ENCODE data around the gene PTPRM. TPM values are rescaled to one million over a fixed set of nuclear protein-coding genes. Genes with fewer than 3 reads are reported as not detected.

The PTPRM gene
- total RNA-seq, 1 experiment from 2014 or later = 11.1 TPM

- no peak for TF ChIP-seq GRHL2 (CRISPR knock-in tag; IDR thresholded peaks at IDR 0.05; ENCODE audit: insufficient replicate concordance, severe bottlenecking)
Measured at GRCh38 chr18:8406868-8407250, 839.7 kb downstream of the PTPRM start (continued).

- ChIA-PET POLR2A (no interaction called here), CTCF (interaction anchor here (1.0 to 1.4 kb wide), 2 partner anchors 9 to 19 kb away, joined by 4 to 6 read pairs; no protein-coding TSS in a partner anchor)
- H3K27ac Mint-ChIP-seq = no peak overlapping the region
- H3K27me3 Mint-ChIP-seq (ENCODE audit: low read depth) = no peaks in the 10 kb centered on the region; the same call in 1 of the 2 replicates
- no peak for TF ChIP-seq NFATC4 (CRISPR knock-in tag; IDR thresholded peaks at IDR 0.05)
- TF ChIP-seq EMX1 (CRISPR knock-in tag; IDR thresholded peaks at IDR 0.05) = no peak
- no peak for TF ChIP-seq USF2 (CRISPR knock-in tag; IDR thresholded peaks at IDR 0.05)
- TF ChIP-seq CREB1 (CRISPR knock-in tag; IDR thresholded peaks at IDR 0.05) = no peak
- no peak for TF ChIP-seq ATF2 (CRISPR knock-in tag; IDR thresholded peaks at IDR 0.05; ENCODE audit: borderline replicate concordance, low read depth)
- TF ChIP-seq MLX (CRISPR knock-in tag; IDR thresholded peaks at IDR 0.05) = no peak
- no peak for TF ChIP-seq AR (CRISPR knock-in tag; IDR thresholded peaks at IDR 0.05)
- TF ChIP-seq ZNF416 (CRISPR knock-in tag; IDR thresholded peaks at IDR 0.05) = no peak
- no peak for TF ChIP-seq MAX (CRISPR knock-in tag; IDR thresholded peaks at IDR 0.05)
- no peak for TF ChIP-seq TEAD4 (CRISPR knock-in tag; IDR thresholded peaks at IDR 0.05)
- no peak for TF ChIP-seq ZNF532 (CRISPR knock-in tag; IDR thresholded peaks at IDR 0.05; ENCODE audit: borderline replicate concordance)
- H3K36me3 Mint-ChIP-seq = peaks cover 32% of the 10 kb centered on the region
- H3K4me3 Mint-ChIP-seq = no peak overlapping the region
- DNase-seq (ENCODE audit: low spot score) (no peak), ATAC-seq (no peak)
- H3K9me3 Mint-ChIP-seq = peaks cover 49% of the 10 kb centered on the region
- H3K4me1 Mint-ChIP-seq = no peaks in the 10 kb centered on the region
Measured at GRCh38 chr18:8409151-8409550, 842.0 kb downstream of the PTPRM start.

- Mint-ChIP-seq H3K9me3 (peaks cover 48% of the 10 kb centered on the region), H3K4me3 (no peak overlapping the region), H3K27ac (no peak overlapping the region), H3K4me1 (no peaks in the 10 kb centered on the region), H3K27me3 (ENCODE audit: low read depth) (no peaks in the 10 kb centered on the region; the same call in 1 of the 2 replicates), H3K36me3 (peaks cover 31% of the 10 kb centered on the region)
- CTCF ChIA-PET = no interaction called here
- DNase-seq (ENCODE audit: low spot score) = no peak
- POLR2A ChIA-PET = no interaction called here
- no peak for TF ChIP-seq ZNF671 (CRISPR knock-in tag; IDR thresholded peaks at IDR 0.05)
- no peak for TF ChIP-seq ZBTB21 (CRISPR knock-in tag; IDR thresholded peaks at IDR 0.05; ENCODE audit: borderline replicate concordance)
- peak; percentile 89 for TF ChIP-seq ZNF317 (CRISPR knock-in tag; IDR thresholded peaks at IDR 0.05; ENCODE audit: borderline replicate concordance, low read depth)
- no peak for TF ChIP-seq ZNF532 (CRISPR knock-in tag; IDR thresholded peaks at IDR 0.05; ENCODE audit: borderline replicate concordance)
- ATAC-seq = no peak
Measured at GRCh38 chr18:8411492-8411891, 844.4 kb downstream of the PTPRM start.
